Lung (tissue), 12 donors: ENCODE results near the gene DENND4C. TPM values are rescaled to one million over a fixed set of nuclear protein-coding genes. Genes with fewer than 3 reads are reported as not detected.

Experiments
- ATAC-seq: fragments of 200-7000 bp; cut with Tn5 transposase; one replicate; pipeline ENCODE4 v1.9.1; 2020; ENCODE audit warnings: moderate number of reproducible peaks; ENCODE audit not compliant: insufficient read depth, low FRiP score
- DNase-seq, 3 donors: peaks; one replicate each; pipeline ENCODE4 v3.0.0-alpha.2; 2013 to 2017
- H3K27ac ChIP-seq, 2 donors: one replicate each; pipeline ENCODE4 v1.5.1; 2013; ENCODE audit warnings: mild to moderate bottlenecking in 2 of 2, moderate library complexity in 2 of 2, control low read depth in 1 of 2, inconsistent platforms in 1 of 2, low read depth in 1 of 2, low read length in 1 of 2
- H3K27me3 ChIP-seq, 3 donors: one replicate each; pipeline ENCODE4 v1.5.1; 2013; ENCODE audit warnings: low read length in 2 of 3; ENCODE audit not compliant: control insufficient read depth in 3 of 3, insufficient read depth in 3 of 3
- H3K36me3 ChIP-seq, 4 donors: one replicate each; pipeline ENCODE4 v1.5.1; 2013; ENCODE audit warnings: low read length in 4 of 4, mild to moderate bottlenecking in 1 of 4, moderate library complexity in 1 of 4; ENCODE audit not compliant: control insufficient read depth in 4 of 4, insufficient read depth in 4 of 4
- H3K4me1 ChIP-seq, 5 donors: one replicate each; pipeline ENCODE4 v1.5.1; 2013; ENCODE audit warnings: low read length in 5 of 5, mild to moderate bottlenecking in 2 of 5, moderate library complexity in 1 of 5; ENCODE audit not compliant: control insufficient read depth in 5 of 5, insufficient read depth in 5 of 5
- H3K4me3 ChIP-seq: one replicate; pipeline ENCODE4 v1.5.1; 2013; ENCODE audit warnings: mild to moderate bottlenecking, control low read depth, moderate library complexity
- H3K9ac ChIP-seq, 2 donors: one replicate each; pipeline ENCODE4 v1.5.1; 2013; ENCODE audit warnings: low read length in 2 of 2, control low read depth in 1 of 2; ENCODE audit not compliant: insufficient read depth in 1 of 2
- H3K9me3 ChIP-seq, 4 donors: one replicate each; pipeline ENCODE4 v1.5.1; 2013; ENCODE audit warnings: low read length in 3 of 4, mild to moderate bottlenecking in 1 of 4, moderate library complexity in 1 of 4; ENCODE audit not compliant: control insufficient read depth in 4 of 4, insufficient read depth in 3 of 4
- CTCF ChIP-seq: IDR thresholded peaks from 2 replicates; pipeline ENCODE4 v1.5.1; 2012; ENCODE audit warnings: mild to moderate bottlenecking; ENCODE audit errors: control extremely low read depth, extremely low read depth
- WGBS, 2 donors: extraction: QIAGEN DNeasy Blood & Tissue Kit; methylation state at CpG; one replicate each; pipeline ENCODE4 v1.1.7; 2013; 5-methylcytosine and 5-hydroxymethylcytosine counted together
- polyA plus RNA-seq, 2 donors: library from polyadenylated mRNA; stranded (reverse); fragments of 200-250 nt; gene quantifications; one replicate each; pipeline ENCODE4 v1.2.1, GENCODE V29; 2013
- total RNA-seq, 2 donors: library from RNA; depleted of rRNA in 1 of 2; stranded (reverse); fragments of >200 nt in 1 of 2; gene quantifications; one replicate each; pipeline ENCODE4 v1.2.1, GENCODE V29; 2014 to 2021
- donor health status: control.
- donor health status: control.
- donor health status: Bipolar disorder and iron deficiency.
- donor health status: healthy.
- donor health status: DM: yes; HTN: yes; CAD: no.

DENND4C gene
- total and polyA plus RNA-seq, 4 donors, result 9.4 to 154 (median 33.9) TPM

DNA sequence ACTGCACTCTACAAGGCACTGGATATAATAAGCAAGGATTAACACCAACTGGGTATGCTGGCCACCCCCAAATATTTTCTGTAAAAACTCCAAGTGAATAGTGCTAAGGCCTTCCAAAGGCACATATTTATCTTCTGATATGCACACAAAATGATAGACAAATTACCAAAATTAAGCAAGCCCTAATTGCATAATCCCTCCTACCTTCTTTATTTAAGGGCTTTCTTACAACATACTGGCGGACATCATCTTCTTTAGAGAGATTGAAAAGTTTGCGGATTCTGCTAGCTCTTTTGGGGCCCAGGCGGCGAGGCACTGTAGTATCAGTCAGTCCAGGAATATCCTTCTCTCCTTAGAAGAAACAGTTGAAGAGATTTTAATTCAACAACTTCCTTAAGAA is 147.7 kb downstream of the DENND4C start:
- H3K9me3 ChIP-seq, result no peaks in the 10 kb centered on the region
- 46 to 69% methylated on average over 4 of the region's 4 CpGs for WGBS, 2 donors
- ATAC-seq (no peak), DNase-seq (no peak)
- H3K9ac ChIP-seq, result peak overlapping the region in 1 of 2 donors; percentile 37
- peak overlapping the region in 1 of 2 donors; percentile 43 for H3K27ac ChIP-seq
- H3K27me3 ChIP-seq, result no peaks in the 10 kb centered on the region
- peaks cover 16 to 47% (median 35%) of the 10 kb centered on the region in 4 donors for H3K36me3 ChIP-seq
- peaks cover 0 to 23% (median 13%) of the 10 kb centered on the region in 5 donors for H3K4me1 ChIP-seq
- TF ChIP-seq CTCF, result no peak
- H3K4me3 ChIP-seq, result no peak overlapping the region

- Histone ChIP-seq H3K4me1 (peaks cover 0 to 23% (median 13%) of the 10 kb centered on the region in 5 donors), H3K9me3 (no peaks in the 10 kb centered on the region), H3K27ac (peak overlapping the region in 1 of 2 donors; percentile 22), H3K9ac (peak overlapping the region; percentile 96 to 99), H3K36me3 (peaks cover 16 to 47% (median 33%) of the 10 kb centered on the region in 4 donors), H3K4me3 (no peak overlapping the region), H3K27me3 (no peaks in the 10 kb centered on the region)
- WGBS, 2 donors, result 42% methylated on average over 7 of the region's 7 CpGs
- ATAC-seq (no peak), DNase-seq (no peak)
- TF ChIP-seq CTCF, result no peak
These were observed 148.2 kb downstream of the DENND4C start for GRCh38 chr9:19378647-19379046.

GRCh38 chr9:19379283-19379682 is 148.8 kb downstream of the DENND4C start:
- no peak for TF ChIP-seq CTCF
- H3K9me3 ChIP-seq, result no peaks in the 10 kb centered on the region
- H3K4me3 ChIP-seq, result peak overlapping the region; percentile 79
- peak overlapping the region; percentile 87 to 88 for H3K27ac ChIP-seq
- WGBS, 2 donors, result 7 to 9% methylated on average over 12 of the region's 12 CpGs
- H3K9ac ChIP-seq, result peak overlapping the region; percentile 96 to 99
- no peaks in the 10 kb centered on the region for H3K27me3 ChIP-seq
- DNase-seq, result no peak
- H3K36me3 ChIP-seq, result peaks cover 16 to 46% (median 32%) of the 10 kb centered on the region in 4 donors
- H3K4me1 ChIP-seq, result peaks cover 0 to 23% (median 13%) of the 10 kb centered on the region in 5 donors
- ATAC-seq, result no peak

- peak in 1 of 3 donors; percentile 53 for DNase-seq
- WGBS, 2 donors, result 0 to 1% methylated on average over 30 of the region's 30 CpGs
These were observed 149.2 kb downstream of the DENND4C start for GRCh38 chr9:19379697-19380046.

More at GRCh38 chr9:19379697-19380046, 149.2 kb downstream of the DENND4C start:
- Histone ChIP-seq H3K4me1 (peaks cover 0 to 23% (median 13%) of the 10 kb centered on the region in 5 donors), H3K36me3 (peaks cover 13 to 42% (median 28%) of the 10 kb centered on the region in 4 donors), H3K27ac (peak overlapping the region; percentile 87 to 88), H3K9me3 (no peaks in the 10 kb centered on the region), H3K27me3 (no peaks in the 10 kb centered on the region), H3K9ac (peak overlapping the region; percentile 96 to 99), H3K4me3 (peak overlapping the region; percentile 79)
- ATAC-seq, result peak; percentile 60
- TF ChIP-seq CTCF, result no peak
